Amniotic epithelial cell (primary cell): Measurements from ENCODE around the gene CNOT6L.

Source experiments
- DNase-seq: peaks from one replicate; pipeline ENCODE4 v3.0.0-alpha.2; 2010; ENCODE audit warnings: low read depth

The CNOT6L gene

GRCh38 chr4:77820649-77821561 is 1.7 kb upstream of the CNOT6L start:
- DNase-seq: peak; percentile 19

GRCh38 chr4:77819843-77820648 is 878 bp upstream of the CNOT6L start:
- DNase-seq: peak; percentile 82

- no peak for DNase-seq
Observed at GRCh38 chr4:77819404-77819842, 255 bp upstream of the CNOT6L start.

- peak; percentile 79 for DNase-seq
Observed at GRCh38 chr4:77818073-77818601, 1.0 kb downstream of the CNOT6L start.

GRCh38 chr4:77817304-77818072 is 1.7 kb downstream of the CNOT6L start:
- DNase-seq: no peak

GRCh38 chr4:77816546-77816945 is 2.6 kb downstream of the CNOT6L start:
- DNase-seq: no peak

- no peak for DNase-seq
Observed at GRCh38 chr4:77815636-77816035, 3.5 kb downstream of the CNOT6L start.

GRCh38 chr4:77805840-77806239 is 13.3 kb downstream of the CNOT6L start:
- no peak for DNase-seq

GRCh38 chr4:77804471-77804870 is 14.7 kb downstream of the CNOT6L start:
- peak; percentile 22 for DNase-seq

GRCh38 chr4:77802402-77802801 is 16.8 kb downstream of the CNOT6L start:
- DNase-seq: no peak

- no peak for DNase-seq
Observed at GRCh38 chr4:77801260-77801608, 17.9 kb downstream of the CNOT6L start.

- no peak for DNase-seq
Observed at GRCh38 chr4:77800483-77801259, 18.5 kb downstream of the CNOT6L start.

GRCh38 chr4:77800077-77800476 is 19.1 kb downstream of the CNOT6L start:
- no peak for DNase-seq

GRCh38 chr4:77798385-77798784 is 20.8 kb downstream of the CNOT6L start:
- DNase-seq: no peak

- peak; percentile 63 for DNase-seq
Observed at GRCh38 chr4:77797239-77797638, 21.9 kb downstream of the CNOT6L start.

GRCh38 chr4:77795326-77795725 is 23.8 kb downstream of the CNOT6L start:
- DNase-seq: no peak

GRCh38 chr4:77790146-77790545 is 29.0 kb downstream of the CNOT6L start:
- no peak for DNase-seq

GRCh38 chr4:77788990-77789389 is 30.2 kb downstream of the CNOT6L start:
- no peak for DNase-seq

- no peak for DNase-seq
Observed at GRCh38 chr4:77787969-77788368, 31.2 kb downstream of the CNOT6L start.

- no peak for DNase-seq
Observed at GRCh38 chr4:77785669-77786068, 33.5 kb downstream of the CNOT6L start.

GRCh38 chr4:77783895-77784294 is 35.3 kb downstream of the CNOT6L start:
- no peak for DNase-seq
